ENCODE measurements around the gene SLC8A2. TPM values are rescaled to one million over a fixed set of nuclear protein-coding genes. Genes with fewer than 3 reads are reported as not detected.

SLC8A2 gene
- total RNA-seq, 1 donor from 2014 or later, result 0.26 TPM

GRCh38 chr19:47476438-47476972 lies 4.8 kb upstream of the SLC8A2 start:
- no peak for TF ChIP-seq CTCF (IDR thresholded peaks at IDR 0.05; ENCODE audit: insufficient read depth, low read length, severe bottlenecking)
- no peak overlapping the region for H3K4me3 ChIP-seq (ENCODE audit: low read depth, low read length)
- H3K36me3 ChIP-seq (ENCODE audit: control insufficient read depth, insufficient read depth, low read length), result no peaks in the 10 kb centered on the region
- peaks cover 1% of the 10 kb centered on the region for H3K27me3 ChIP-seq (ENCODE audit: control insufficient read depth, insufficient read depth, low read length)
- DNase-seq (ENCODE audit: low read depth) (no peak), FAIRE-seq (no peak)

- no peaks in the 10 kb centered on the region for H3K36me3 ChIP-seq (ENCODE audit: control insufficient read depth, insufficient read depth, low read length)
- DNase-seq (ENCODE audit: low read depth) (no peak), FAIRE-seq (no peak)
- H3K4me3 ChIP-seq (ENCODE audit: low read depth, low read length), result no peak overlapping the region
- no peak for TF ChIP-seq CTCF (IDR thresholded peaks at IDR 0.05; ENCODE audit: insufficient read depth, low read length, severe bottlenecking)
- H3K27me3 ChIP-seq (ENCODE audit: control insufficient read depth, insufficient read depth, low read length), result peaks cover 9% of the 10 kb centered on the region
Observed at GRCh38 chr19:47475465-47475864, 3.8 kb upstream of the SLC8A2 start.

- no peak for TF ChIP-seq CTCF (IDR thresholded peaks at IDR 0.05; ENCODE audit: insufficient read depth, low read length, severe bottlenecking)
- DNase-seq (ENCODE audit: low read depth), result no peak
- no peak overlapping the region for H3K4me3 ChIP-seq (ENCODE audit: low read depth, low read length)
- H3K27me3 ChIP-seq (ENCODE audit: control insufficient read depth, insufficient read depth, low read length), result peaks cover 27% of the 10 kb centered on the region
- no peak for FAIRE-seq
- H3K36me3 ChIP-seq (ENCODE audit: control insufficient read depth, insufficient read depth, low read length), result no peaks in the 10 kb centered on the region
Observed at GRCh38 chr19:47473336-47473735, 1.6 kb upstream of the SLC8A2 start.

- no peak for FAIRE-seq
- TF ChIP-seq CTCF (IDR thresholded peaks at IDR 0.05; ENCODE audit: insufficient read depth, low read length, severe bottlenecking), result no peak
- DNase-seq (ENCODE audit: low read depth), result no peak
- Histone ChIP-seq H3K27me3 (ENCODE audit: control insufficient read depth, insufficient read depth, low read length) (peaks cover 27% of the 10 kb centered on the region), H3K36me3 (ENCODE audit: control insufficient read depth, insufficient read depth, low read length) (no peaks in the 10 kb centered on the region), H3K4me3 (ENCODE audit: low read depth, low read length) (no peak overlapping the region)
Observed at GRCh38 chr19:47471381-47471732, 336 bp downstream of the SLC8A2 start.

GRCh38 chr19:47470447-47471195 lies 1.1 kb downstream of the SLC8A2 start:
- no peak overlapping the region for H3K4me3 ChIP-seq (ENCODE audit: low read depth, low read length)
- no peak for TF ChIP-seq CTCF (IDR thresholded peaks at IDR 0.05; ENCODE audit: insufficient read depth, low read length, severe bottlenecking)
- H3K27me3 ChIP-seq (ENCODE audit: control insufficient read depth, insufficient read depth, low read length), result peaks cover 27% of the 10 kb centered on the region
- FAIRE-seq (no peak), DNase-seq (ENCODE audit: low read depth) (no peak)
- H3K36me3 ChIP-seq (ENCODE audit: control insufficient read depth, insufficient read depth, low read length), result no peaks in the 10 kb centered on the region

- no peak for FAIRE-seq
- TF ChIP-seq CTCF (IDR thresholded peaks at IDR 0.05; ENCODE audit: insufficient read depth, low read length, severe bottlenecking), result no peak
- Histone ChIP-seq H3K4me3 (ENCODE audit: low read depth, low read length) (no peak overlapping the region), H3K27me3 (ENCODE audit: control insufficient read depth, insufficient read depth, low read length) (peaks cover 27% of the 10 kb centered on the region), H3K36me3 (ENCODE audit: control insufficient read depth, insufficient read depth, low read length) (no peaks in the 10 kb centered on the region)
- no peak for DNase-seq (ENCODE audit: low read depth)
Observed at GRCh38 chr19:47469719-47470118, 2.0 kb downstream of the SLC8A2 start.
